ENCODE results near the gene SLIT1. TPM values are rescaled to one million over a fixed set of nuclear protein-coding genes. Genes with fewer than 3 reads are reported as not detected.

The SLIT1 gene
- total RNA-seq, 4 donors from 2014 or later, result 0.04 to 0.13 TPM; not detected in 2

DNA sequence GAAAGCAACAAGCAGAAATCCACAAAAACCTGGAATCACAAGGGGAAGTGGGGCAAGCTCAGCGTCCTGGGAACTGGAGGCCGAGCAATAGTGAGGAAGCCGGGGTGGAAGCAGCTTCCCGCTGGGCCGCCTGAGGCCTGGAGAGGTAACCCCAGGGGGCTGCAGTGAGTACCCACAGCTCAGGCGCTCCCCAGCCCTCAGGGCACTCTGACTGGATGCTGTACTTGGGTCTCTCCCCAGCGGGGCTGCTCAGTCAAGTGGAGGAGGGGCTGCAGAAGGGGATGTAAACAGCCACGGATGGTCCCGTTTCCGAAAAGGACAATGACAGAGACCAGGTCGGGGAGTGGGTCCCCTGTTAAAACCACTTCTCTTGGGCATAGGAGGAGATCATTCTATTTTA is 50.3 kb downstream of the SLIT1 start:
- Histone ChIP-seq H3K9me3 (no peaks in the 10 kb centered on the region), H3K4me3 (no peak overlapping the region), H3K4me1 (peaks cover 0 to 8% (median 0%) of the 10 kb centered on the region in 3 donors), H3K27me3 (peaks cover 10% of the 10 kb centered on the region), H3K36me3 (no peaks in the 10 kb centered on the region), H3K27ac (no peak overlapping the region)
- WGBS, 2 donors (ENCODE audit: low coverage in 1 of 2), result 92% methylated on average over 4 of the region's 11 CpGs; no CpG with 5 or more reads in 1 of the 2 donors
- TF ChIP-seq EP300 (IDR thresholded peaks at IDR 0.05) (no peak), POLR2A (IDR thresholded peaks at IDR 0.05) (no peak), POLR2AphosphoS5 (IDR thresholded peaks at IDR 0.05) (no peak)
- TF ChIP-seq, protein P1, sequence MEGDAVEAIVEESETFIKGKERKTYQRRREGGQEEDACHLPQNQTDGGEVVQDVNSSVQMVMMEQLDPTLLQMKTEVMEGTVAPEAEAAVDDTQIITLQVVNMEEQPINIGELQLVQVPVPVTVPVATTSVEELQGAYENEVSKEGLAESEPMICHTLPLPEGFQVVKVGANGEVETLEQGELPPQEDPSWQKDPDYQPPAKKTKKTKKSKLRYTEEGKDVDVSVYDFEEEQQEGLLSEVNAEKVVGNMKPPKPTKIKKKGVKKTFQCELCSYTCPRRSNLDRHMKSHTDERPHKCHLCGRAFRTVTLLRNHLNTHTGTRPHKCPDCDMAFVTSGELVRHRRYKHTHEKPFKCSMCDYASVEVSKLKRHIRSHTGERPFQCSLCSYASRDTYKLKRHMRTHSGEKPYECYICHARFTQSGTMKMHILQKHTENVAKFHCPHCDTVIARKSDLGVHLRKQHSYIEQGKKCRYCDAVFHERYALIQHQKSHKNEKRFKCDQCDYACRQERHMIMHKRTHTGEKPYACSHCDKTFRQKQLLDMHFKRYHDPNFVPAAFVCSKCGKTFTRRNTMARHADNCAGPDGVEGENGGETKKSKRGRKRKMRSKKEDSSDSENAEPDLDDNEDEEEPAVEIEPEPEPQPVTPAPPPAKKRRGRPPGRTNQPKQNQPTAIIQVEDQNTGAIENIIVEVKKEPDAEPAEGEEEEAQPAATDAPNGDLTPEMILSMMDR (IDR thresholded peaks at IDR 0.05), result no peak
- no peak for ATAC-seq

DNA sequence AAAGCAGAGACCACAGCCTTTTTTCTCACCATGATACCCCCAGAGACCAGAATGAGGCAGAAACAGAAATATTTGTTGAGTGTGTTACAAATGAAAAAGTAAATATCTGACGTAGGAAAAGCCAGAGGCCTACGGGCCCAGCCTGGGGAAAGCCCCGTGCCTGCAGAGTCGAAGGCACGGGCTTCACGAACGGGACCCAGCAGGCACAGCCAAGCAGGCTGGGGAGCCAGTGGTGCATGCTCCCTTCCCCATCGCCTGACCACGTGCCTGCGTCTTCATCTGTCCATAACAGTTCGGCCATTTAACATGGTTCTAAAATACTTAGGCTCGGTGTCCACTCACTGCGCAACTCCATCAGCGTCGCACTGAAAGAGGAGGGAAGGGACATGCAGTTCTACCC is 50.8 kb downstream of the SLIT1 start:
- no peak for ATAC-seq

DNA sequence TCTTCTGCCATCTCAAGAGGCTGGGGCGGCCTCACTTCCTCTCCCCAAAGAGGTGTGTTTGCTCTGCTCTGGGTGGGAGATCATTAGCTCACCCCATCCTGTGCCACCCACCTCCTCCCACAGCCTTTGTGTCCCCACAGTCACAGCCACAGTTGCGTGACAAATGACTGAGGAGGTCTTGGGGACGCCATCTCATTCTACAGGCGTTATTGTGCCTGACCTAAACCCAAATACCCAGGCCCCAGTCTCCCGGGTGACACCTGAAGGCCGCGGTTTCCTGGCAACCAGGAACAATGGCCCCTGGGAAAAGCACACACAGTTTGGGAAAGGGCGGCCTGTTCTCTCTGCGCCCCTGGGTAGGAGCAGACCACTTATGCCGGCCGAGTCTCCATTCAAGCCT is 51.6 kb downstream of the SLIT1 start:
- H3K36me3 ChIP-seq, result no peaks in the 10 kb centered on the region

More for the DNA sequence above, 50.8 kb downstream of the SLIT1 start:
- Histone ChIP-seq H3K27me3 (peaks cover 5% of the 10 kb centered on the region), H3K4me1 (peaks cover 0 to 8% (median 0%) of the 10 kb centered on the region in 3 donors), H3K36me3 (no peaks in the 10 kb centered on the region), H3K4me3 (no peak overlapping the region), H3K9me3 (no peaks in the 10 kb centered on the region), H3K27ac (no peak overlapping the region)
- 85 to 92% methylated on average over 4 to 7 of the region's 15 CpGs for WGBS, 2 donors (ENCODE audit: low coverage in 1 of 2)
- TF ChIP-seq EP300 (IDR thresholded peaks at IDR 0.05), result no peak
- TF ChIP-seq POLR2AphosphoS5 (IDR thresholded peaks at IDR 0.05), result no peak
- TF ChIP-seq POLR2A (IDR thresholded peaks at IDR 0.05), result no peak
- TF ChIP-seq, protein P1 (IDR thresholded peaks at IDR 0.05), result no peak

DNA sequence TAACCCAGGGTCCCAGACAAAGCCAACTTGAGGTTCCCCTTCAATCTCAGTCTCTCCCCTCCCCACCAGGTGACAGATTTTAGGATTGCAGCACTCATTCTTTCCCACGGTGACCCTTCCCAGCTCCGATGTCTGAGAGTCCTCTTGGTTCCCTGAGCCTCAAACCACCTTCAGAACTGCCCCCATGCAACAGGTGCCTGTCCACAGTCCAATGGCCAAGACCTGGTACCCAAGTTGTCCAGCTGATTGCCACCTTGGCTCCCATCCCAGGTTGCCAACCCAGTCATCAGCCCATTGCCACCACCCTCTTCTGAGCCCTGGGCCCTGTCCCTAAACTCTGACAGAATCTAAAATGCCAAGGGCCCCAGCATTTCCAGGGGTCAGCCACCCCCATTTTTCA is 53.5 kb downstream of the SLIT1 start:
- WGBS, 2 donors (ENCODE audit: low coverage in 1 of 2), result 100% methylated on average over 2 of the region's 2 CpGs; no CpG with 5 or more reads in 1 of the 2 donors
- Histone ChIP-seq H3K4me1 (peaks cover 0 to 8% (median 0%) of the 10 kb centered on the region in 3 donors), H3K4me3 (no peak overlapping the region), H3K36me3 (no peaks in the 10 kb centered on the region), H3K27me3 (no peaks in the 10 kb centered on the region), H3K27ac (no peak overlapping the region), H3K9me3 (no peaks in the 10 kb centered on the region)
- TF ChIP-seq POLR2A (IDR thresholded peaks at IDR 0.05) (no peak), POLR2AphosphoS5 (IDR thresholded peaks at IDR 0.05) (no peak), EP300 (IDR thresholded peaks at IDR 0.05) (no peak)
- TF ChIP-seq, protein P1 (IDR thresholded peaks at IDR 0.05), result no peak
- no peak for ATAC-seq

More for the DNA sequence above, 51.6 kb downstream of the SLIT1 start:
- TF ChIP-seq, protein P1 (IDR thresholded peaks at IDR 0.05), result no peak
- TF ChIP-seq POLR2A (IDR thresholded peaks at IDR 0.05) (no peak), POLR2AphosphoS5 (IDR thresholded peaks at IDR 0.05) (no peak), EP300 (IDR thresholded peaks at IDR 0.05) (no peak)
- Histone ChIP-seq H3K9me3 (no peaks in the 10 kb centered on the region), H3K4me3 (no peak overlapping the region), H3K27ac (no peak overlapping the region), H3K4me1 (peaks cover 0 to 8% (median 0%) of the 10 kb centered on the region in 3 donors), H3K27me3 (no peaks in the 10 kb centered on the region)
- ATAC-seq, result no peak
- 67 to 70% methylated on average over 2 of the region's 11 CpGs for WGBS, 2 donors (ENCODE audit: low coverage in 1 of 2)

DNA sequence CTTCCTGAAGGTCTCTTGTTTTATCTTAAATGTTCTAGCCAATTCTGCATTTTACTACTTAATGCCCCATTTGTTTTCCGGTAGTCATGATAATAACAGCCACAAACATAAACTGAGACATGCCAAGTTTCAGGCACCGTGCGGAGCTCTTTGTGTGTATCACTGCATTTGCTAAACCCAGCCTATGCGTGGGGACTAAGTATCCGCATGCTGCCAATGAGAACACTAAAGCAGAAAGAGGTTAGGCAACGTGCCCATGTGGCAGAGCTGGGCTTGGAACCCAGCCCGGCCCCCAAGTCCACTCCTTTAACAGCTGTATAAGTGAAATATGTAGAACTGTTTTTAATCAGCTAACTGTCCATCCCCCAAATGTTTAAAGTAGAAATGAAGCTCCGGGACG is 54.1 kb downstream of the SLIT1 start:
- 28 to 48% methylated on average over 3 to 6 of the region's 9 CpGs for WGBS, 2 donors (ENCODE audit: low coverage in 1 of 2)

More for the DNA sequence above, 54.1 kb downstream of the SLIT1 start:
- Histone ChIP-seq H3K4me3 (no peak overlapping the region), H3K4me1 (peaks cover 0 to 8% (median 0%) of the 10 kb centered on the region in 3 donors), H3K9me3 (no peaks in the 10 kb centered on the region), H3K27me3 (no peaks in the 10 kb centered on the region), H3K27ac (no peak overlapping the region), H3K36me3 (no peaks in the 10 kb centered on the region)
- TF ChIP-seq POLR2A (IDR thresholded peaks at IDR 0.05), result no peak
- TF ChIP-seq POLR2AphosphoS5 (IDR thresholded peaks at IDR 0.05), result no peak
- TF ChIP-seq EP300 (IDR thresholded peaks at IDR 0.05), result no peak
- TF ChIP-seq, protein P1 (IDR thresholded peaks at IDR 0.05), result no peak
- no peak for ATAC-seq
